GM12878 (cell line): ENCODE results near the gene TRIOBP. TPM values are rescaled to one million over a fixed set of nuclear protein-coding genes. Genes with fewer than 3 reads are reported as not detected.
A peak's percentile ranks its signal among the peaks of the same experiment; 100 is the strongest.

Experiments used
- ATAC-seq: fragments of 200-7000 bp; cut with Tn5 transposase; 3 replicates; pipeline ENCODE4 v1.9.1; 2020; ENCODE audit warnings: mild to moderate bottlenecking, moderate library complexity
- BruUV-seq: library from RNA; stranded (reverse); fragments of 400-500 nt; replicated peaks from 2 replicates; lab custom pipeline; 2021; lab: Mats Ljungman, UMichigan
- CTCF ChIA-PET: fragments of 300-600 bp; sonication (Branson Sonifier 250); formaldehyde crosslinking; extraction: SDS; loops from one replicate; lab custom pipeline; 2021; ENCODE audit warnings: inconsistent platforms; lab: Yijun Ruan, JAX
- POLR2A ChIA-PET: fragments of 350-600 bp; formaldehyde crosslinking; extraction: SDS; loops from one replicate; lab custom pipeline; 2021; ENCODE audit warnings: inconsistent platforms; lab: Charles Lee
- RAD21 ChIA-PET: fragments of 300-600 bp; sonication (Branson Sonifier 250); formaldehyde crosslinking; loops from one replicate; lab custom pipeline; 2023; ENCODE audit warnings: antibody characterized with exemption; ENCODE audit not compliant: unreplicated experiment; lab: Charles Lee
- SMC1A ChIA-PET: fragments of 300-600 bp; sonication (Branson Sonifier 250); formaldehyde crosslinking; loops from one replicate; lab custom pipeline; 2023; ENCODE audit not compliant: unreplicated experiment, uncharacterized antibody; lab: Charles Lee
- DNase-seq: peaks from one replicate; pipeline ENCODE4 v3.0.0-alpha.2; 2011; ENCODE audit warnings: low read depth, low spot score
- FAIRE-seq: peaks from 3 replicates; lab custom pipeline; 2011; peaks lifted over from hg19 to GRCh38; lab: Jason Lieb, UNC
- H2AFZ ChIP-seq: 2 replicates; pipeline ENCODE4 v1.6.0; 2011; ENCODE audit warnings: low read depth, low read length, control low read depth; ENCODE audit not compliant: control insufficient read depth
- H3K27ac ChIP-seq: 2 replicates; pipeline ENCODE4 v1.5.1; 2011; ENCODE audit warnings: control low read depth; ENCODE audit not compliant: control insufficient read depth, insufficient read depth
- H3K27me3 ChIP-seq, 2 experiments: replicated peaks in 1 of 2; 2 replicates each; pipeline versions ENCODE4 v1.6.0 to v1.6.1; 2011; ENCODE audit warnings: low read length in 1 of 2; ENCODE audit not compliant: control insufficient read depth in 2 of 2, insufficient read depth in 2 of 2
- H3K36me3 ChIP-seq, 2 experiments: 2 replicates each; pipeline ENCODE4 v1.5.1; 2011; ENCODE audit warnings: low read length in 1 of 2; ENCODE audit not compliant: control insufficient read depth in 2 of 2, insufficient read depth in 2 of 2
- H3K4me1 ChIP-seq: 2 replicates; pipeline ENCODE4 v1.6.1; 2011; ENCODE audit warnings: mild to moderate bottlenecking, low read length, moderate library complexity, mixed read lengths; ENCODE audit not compliant: control insufficient read depth, insufficient read depth
- H3K4me2 ChIP-seq: 2 replicates; pipeline ENCODE4 v1.6.0; 2011; ENCODE audit warnings: control low read depth; ENCODE audit not compliant: control insufficient read depth, insufficient read depth
- H3K4me3 ChIP-seq: fragments of 200-600 bp; sonication (generic); 2 replicates; pipeline ENCODE4 v1.5.1; 2016
- H3K79me2 ChIP-seq: 2 replicates; pipeline ENCODE4 v1.6.0; 2011; ENCODE audit warnings: low read length; ENCODE audit not compliant: control insufficient read depth, insufficient read depth
- H3K9ac ChIP-seq: 2 replicates; pipeline ENCODE4 v1.8.0; 2011; ENCODE audit warnings: low read length, control low read depth, mixed read lengths; ENCODE audit not compliant: control insufficient read depth, insufficient read depth
- H3K9me3 ChIP-seq: replicated peaks from 3 replicates; pipeline ENCODE4 v1.5.1; 2011; ENCODE audit warnings: mild to moderate bottlenecking, low read length; ENCODE audit not compliant: control insufficient read depth, insufficient read depth
- H4K20me1 ChIP-seq: 2 replicates; pipeline ENCODE4 v1.6.0; 2011; ENCODE audit not compliant: control insufficient read depth, insufficient read depth
- BHLHE40 ChIP-seq, 2 experiments: fragments of 450-650 bp in 1 of 2; IDR thresholded peaks; 2 replicates each; pipeline ENCODE4 v1.6.1; 2011 to 2017; ENCODE audit warnings: low read depth in 2 of 2, borderline replicate concordance in 1 of 2, improper control_type of control experiment in 1 of 2, low read length in 1 of 2, mild to moderate bottlenecking in 1 of 2
- CUX1 ChIP-seq: IDR thresholded peaks from 2 replicates; pipeline ENCODE4 v1.6.1; 2012; ENCODE audit warnings: improper control_type of control experiment, low read depth, low read length; ENCODE audit not compliant: insufficient replicate concordance
- EGR1 ChIP-seq, 2 experiments: IDR thresholded peaks; 1 replicate in 1 of 2; 2 replicates in 1 of 2; pipeline ENCODE4 v1.6.1; 2011 to 2012; ENCODE audit warnings: low read depth in 2 of 2, low read length in 2 of 2, borderline replicate concordance in 1 of 2, mild to moderate bottlenecking in 1 of 2, moderate library complexity in 1 of 2
- IRF3 ChIP-seq: fragments of 450-650 bp; IDR thresholded peaks from 2 replicates; pipeline ENCODE4 v1.6.1; 2014; ENCODE audit warnings: mild to moderate bottlenecking
- SUPT20H ChIP-seq: IDR thresholded peaks from 2 replicates; pipeline ENCODE4 v1.6.1; 2011; ENCODE audit warnings: low read depth, mild to moderate bottlenecking, low read length, moderate library complexity, borderline replicate concordance; ENCODE audit not compliant: control insufficient read depth
- TBL1XR1 ChIP-seq: IDR thresholded peaks from 2 replicates; pipeline ENCODE4 v1.6.1; 2012; ENCODE audit warnings: low read depth, low read length, improper control_type of control experiment
- ZNF24 ChIP-seq: fragments of 450-650 bp; IDR thresholded peaks from 2 replicates; pipeline ENCODE4 v1.6.1; 2017; ENCODE audit warnings: antibody characterized with exemption, mild to moderate bottlenecking
- WGBS: methylation state at CpG from one replicate; pipeline ENCODE4 v1.1.6; 2016; ENCODE audit warnings: low lambda C conversion rate; ENCODE audit not compliant: insufficient replicate concordance, insufficient coverage; ENCODE audit errors: missing lambda C conversion rate; 5-methylcytosine and 5-hydroxymethylcytosine counted together
- in situ Hi-C: fragments of 300-500 bp; cut with MboI; formaldehyde crosslinking; loops from 9 replicates; pipeline ENCODE4 v1.14.3; 2018; ENCODE audit warnings: mixed read lengths
- intact Hi-C: fragments of 100-400 bp; cut with micrococcal nuclease; formaldehyde crosslinking; loops from one replicate; pipeline ENCODE4 v1.14.2; 2022; ENCODE audit not compliant: unreplicated experiment
- polyA plus RNA-seq, 11 experiments: library from polyadenylated mRNA; depleted of rRNA in 4 of 11; unstranded in 6 of 11; stranded (reverse) in 5 of 11; fragments of >200 nt; fragmentation: Nextera tagmentation in 4 of 11; fragmentation: Illumina TruSeq in 1 of 11; extraction: Ambion mirVana in 4 of 11; extraction: Trizol in 1 of 11; gene quantifications; 1 replicate in 1 of 11; 2 replicates in 10 of 11; pipeline versions ENCODE4 v1.2.1 to v1.2.3, GENCODE V29; 2011 to 2016; ENCODE audit warnings: inconsistent platforms in 2 of 11, missing spikeins in 2 of 11, low read depth in 1 of 11
- total RNA-seq, 4 experiments: library from RNA; depleted of rRNA in 3 of 4; stranded (reverse); fragments of >200 nt in 3 of 4; fragmentation: Illumina TruSeq in 1 of 4; extraction: Trizol in 1 of 4; gene quantifications; 2 replicates each; pipeline versions ENCODE4 v1.2.1 to v1.2.3, GENCODE V29; 2013 to 2021

TRIOBP gene
- total and polyA plus RNA-seq, 10 of the 15 experiments (the other 5 are each of a cell fraction or from before 2014, with no cell fraction given), result 0.21 to 23.6 (median 11.9) TPM

- TF ChIP-seq CUX1, result no peak
- TF ChIP-seq TBL1XR1, result no peak
- no peak for TF ChIP-seq ZNF24
- TF ChIP-seq IRF3, result no peak
- no peak for TF ChIP-seq EGR1 (IDR thresholded peaks at IDR 0.05; ENCODE audit: borderline replicate concordance in 1 of 2, low read depth in 2 of 2, low read length in 2 of 2)
- TF ChIP-seq SUPT20H, result no peak
- no peak for TF ChIP-seq BHLHE40 (IDR thresholded peaks at IDR 0.05; ENCODE audit: borderline replicate concordance in 1 of 2, low read depth in 2 of 2, low read length in 1 of 2)
- TF ChIP-seq, all 136 proteins: peak for 0
- no peak for ATAC-seq
- Histone ChIP-seq H3K4me3 (peak overlapping the region; percentile 40; the same call in 1 of the 2 replicates), H3K27ac (no peak overlapping the region), H2AFZ (no peak overlapping the region), H3K9ac (no peak overlapping the region), H3K36me3 (peaks cover 2% of the 10 kb centered on the region in 2 experiments; a peak in 1 of 4 replicates), H3K79me2 (peaks cover 30% of the 10 kb centered on the region), H3K27me3 (no peaks in the 10 kb centered on the region), H3K4me2 (peak overlapping the region; percentile 69), H4K20me1 (no peaks in the 10 kb centered on the region), H3K4me1 (peaks cover 27% of the 10 kb centered on the region), H3K9me3 (no peaks in the 10 kb centered on the region)
- POLR2A ChIA-PET, result interaction anchor here (0.6 to 14.0 kb wide), 3 partner anchors 18 to 1642 kb away, joined by 3 to 209 read pairs (median 49); partner anchors contain the start of genes GGA1 and PDXP
- DNase-seq, result no peak
- BruUV-seq, result no TSS peak
- 81% methylated on average over 16 of the region's 18 CpGs for WGBS
- CTCF ChIA-PET, result interaction anchor here (12.4 to 19.9 kb wide), 4 partner anchors 17 to 71 kb away, joined by 167 to 414 read pairs (median 287); partner anchors contain the start of genes GGA1, PDXP and SH3BP1
- no peak for FAIRE-seq
- intact Hi-C loops (no loop called here), in situ Hi-C loops (no loop called here)
- SMC1A ChIA-PET, result interaction anchor here (1.3 to 10.9 kb wide), 3 partner anchors 17 to 52 kb away, joined by 6 to 157 read pairs (median 98); partner anchors contain the start of gene PDXP
- RAD21 ChIA-PET, result interaction anchor here (1.8 to 5.1 kb wide), 5 partner anchors 18 to 71 kb away, joined by 4 to 112 read pairs (median 30); partner anchors contain the start of genes GGA1 and PDXP
These were observed 18.5 kb upstream of the TRIOBP start for GRCh38 chr22:37678372-37678771.
